Uterus (tissue), 2 donors: Measurements from ENCODE around the gene CAMTA1.

ENCODE experiments used
- CTCF ChIP-seq, 4 experiments: fragments of 200-600 bp in 2 of 4; fragments of 450-650 bp in 2 of 4; sonication (generic) in 2 of 4; IDR thresholded peaks; one replicate each; pipeline ENCODE4 v1.5.1; 2016 to 2019; ENCODE audit warnings: antibody characterized with exemption in 4 of 4, mild to moderate bottlenecking in 2 of 4, moderate library complexity in 1 of 4
- POLR2A ChIP-seq, 2 donors: fragments of 450-650 bp; IDR thresholded peaks; one replicate each; pipeline ENCODE4 v1.6.1; 2016; ENCODE audit warnings: antibody characterized with exemption in 2 of 2, mild to moderate bottlenecking in 1 of 2, moderate library complexity in 1 of 2

- TF ChIP-seq CTCF (IDR thresholded peaks at IDR 0.05): no peak
- TF ChIP-seq POLR2A (IDR thresholded peaks at IDR 0.05): no peak
These were observed 95.9 kb downstream of the CAMTA1 start for GRCh38 chr1:6880951-6881690.
